GM18508 (cell line): Measurements from ENCODE around the gene WNK2.

Experiments used
- ATAC-seq: cut with Tn5 transposase; IDR thresholded peaks from one replicate; pipeline ENCODE4 v1.9.1; 2021; ENCODE audit warnings: moderate number of reproducible peaks; ENCODE audit not compliant: insufficient read depth, unreplicated experiment

The WNK2 gene

GRCh38 chr9:93262537-93263310, 78.8 kb downstream of the WNK2 start:
- no peak for ATAC-seq

GRCh38 chr9:93263334-93264229, 79.6 kb downstream of the WNK2 start:
- ATAC-seq, result no peak

- ATAC-seq, result no peak
These were observed 80.6 kb downstream of the WNK2 start for GRCh38 chr9:93264338-93265125.

- no peak for ATAC-seq
These were observed 81.5 kb downstream of the WNK2 start for GRCh38 chr9:93265301-93265971.

DNA sequence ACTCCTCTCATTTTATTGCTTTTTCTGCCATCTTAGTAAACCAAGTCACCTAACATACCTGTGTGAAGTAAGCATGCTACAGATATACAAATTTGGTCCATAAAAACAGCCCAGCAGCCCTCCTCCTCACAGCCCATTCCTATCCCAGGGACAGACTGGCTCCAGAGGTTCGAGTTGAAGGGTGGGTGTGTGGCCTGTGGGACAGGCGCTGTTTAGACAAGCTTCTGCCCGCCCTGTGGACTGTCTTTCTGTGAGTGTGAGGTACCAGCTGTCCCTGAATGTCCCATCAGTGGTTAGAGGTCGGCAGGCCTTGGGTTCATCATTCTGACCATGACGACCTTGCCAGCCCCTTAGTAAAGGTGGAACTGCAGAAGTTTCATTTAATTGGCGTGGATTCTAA, 82.0 kb downstream of the WNK2 start:
- no peak for ATAC-seq

- no peak for ATAC-seq
These were observed 82.6 kb downstream of the WNK2 start for GRCh38 chr9:93266521-93267001.

DNA sequence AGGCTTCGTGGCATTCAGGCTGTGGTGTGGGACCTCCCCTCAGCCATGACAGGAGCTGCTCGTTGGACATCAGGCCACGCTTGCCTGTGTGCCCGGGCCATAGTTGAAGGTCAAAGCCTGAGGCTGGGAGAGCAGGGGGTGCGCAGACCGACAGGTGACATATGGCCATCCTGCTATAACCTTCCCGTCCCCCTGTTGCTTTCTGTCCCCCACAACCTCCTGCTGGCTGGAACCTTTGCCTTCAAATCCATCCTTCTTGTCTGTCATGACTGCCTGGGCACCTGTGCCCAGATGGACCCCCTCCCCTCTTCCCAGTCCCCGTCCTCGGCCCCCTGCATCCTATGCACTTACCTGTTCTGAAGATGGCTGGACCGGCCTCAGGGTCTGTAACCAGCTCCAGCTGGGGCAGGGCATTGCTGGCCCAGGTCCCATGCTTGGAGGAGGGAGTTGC, 83.2 kb downstream of the WNK2 start:
- no peak for ATAC-seq

GRCh38 chr9:93267681-93268505, 84.0 kb downstream of the WNK2 start:
- no peak for ATAC-seq

DNA sequence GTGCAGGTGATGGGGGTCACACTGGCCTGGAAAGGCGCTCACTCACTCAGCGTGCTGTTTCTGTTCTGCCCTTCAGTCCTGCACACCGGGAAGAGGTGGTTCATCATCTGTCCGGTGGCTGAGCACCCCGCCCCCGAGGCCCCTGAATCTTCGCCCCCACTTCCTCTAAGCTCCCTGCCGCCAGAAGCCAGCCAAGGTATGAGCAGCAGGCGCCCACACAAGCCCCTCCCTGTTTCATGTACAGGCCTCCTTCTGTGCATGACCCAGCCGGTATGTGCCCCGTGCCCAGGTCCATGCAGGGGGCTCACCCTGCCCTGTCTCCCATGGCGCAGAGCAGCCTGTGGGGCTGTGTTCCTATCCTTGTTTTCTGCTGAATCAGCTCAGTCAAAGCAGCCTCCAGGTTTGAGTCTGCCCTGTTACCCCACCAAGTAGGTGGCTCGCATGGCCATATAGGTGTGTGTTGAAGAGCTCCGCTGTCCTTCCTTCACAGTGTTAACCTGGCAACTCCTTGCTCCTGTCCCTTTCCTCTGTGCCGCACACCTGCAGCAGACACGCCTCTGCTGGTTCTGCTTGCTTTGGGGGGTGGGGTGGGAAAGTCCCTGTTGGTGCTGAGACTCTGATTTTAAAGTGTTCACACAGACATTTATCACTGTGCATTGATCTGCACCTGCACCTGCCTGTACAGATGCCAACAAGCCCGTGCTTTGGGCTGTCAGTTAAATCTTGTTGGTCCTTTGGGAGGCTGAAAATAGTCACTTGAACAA, 84.8 kb downstream of the WNK2 start:
- ATAC-seq, result no peak

GRCh38 chr9:93270976-93271375, 87.0 kb downstream of the WNK2 start:
- no peak for ATAC-seq

DNA sequence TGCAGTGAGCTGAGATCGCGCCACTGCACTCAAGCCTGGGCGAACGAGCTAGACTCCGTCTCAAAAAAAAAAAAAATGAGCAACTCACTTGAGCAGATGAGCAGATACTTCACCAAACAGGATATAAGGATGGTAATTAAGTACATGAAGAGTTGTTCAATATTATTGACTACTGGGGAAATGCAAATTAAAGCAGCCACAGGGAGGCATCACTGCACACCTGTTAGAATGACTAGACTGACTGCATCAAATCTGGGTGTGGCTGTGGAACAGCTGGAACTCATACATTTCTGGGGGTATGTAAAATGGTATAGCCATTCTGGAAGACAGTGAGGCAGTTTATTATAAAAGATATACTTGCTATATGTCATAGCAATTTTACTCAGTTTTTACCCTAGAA, 93.0 kb downstream of the WNK2 start:
- ATAC-seq, result no peak

DNA sequence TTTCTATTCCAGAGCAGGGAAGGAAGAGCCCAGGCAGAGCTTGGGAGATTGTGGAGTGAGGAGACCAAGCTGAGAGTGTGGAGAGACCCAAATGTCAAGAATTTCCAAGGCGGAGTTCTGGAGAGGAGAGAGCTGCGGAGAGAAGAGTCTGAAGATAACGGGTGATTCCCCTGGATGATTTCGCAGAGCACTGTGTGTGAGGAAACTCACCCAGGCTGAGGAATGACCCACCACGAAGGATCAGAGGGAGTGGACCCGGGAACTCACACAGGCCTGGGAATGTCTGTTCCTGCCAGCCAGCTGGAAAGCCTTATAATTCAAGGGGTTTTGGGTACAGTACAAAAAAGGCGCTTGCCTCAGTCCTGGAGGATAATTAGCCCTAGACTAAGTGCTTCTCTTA, 94.2 kb downstream of the WNK2 start:
- ATAC-seq, result no peak

DNA sequence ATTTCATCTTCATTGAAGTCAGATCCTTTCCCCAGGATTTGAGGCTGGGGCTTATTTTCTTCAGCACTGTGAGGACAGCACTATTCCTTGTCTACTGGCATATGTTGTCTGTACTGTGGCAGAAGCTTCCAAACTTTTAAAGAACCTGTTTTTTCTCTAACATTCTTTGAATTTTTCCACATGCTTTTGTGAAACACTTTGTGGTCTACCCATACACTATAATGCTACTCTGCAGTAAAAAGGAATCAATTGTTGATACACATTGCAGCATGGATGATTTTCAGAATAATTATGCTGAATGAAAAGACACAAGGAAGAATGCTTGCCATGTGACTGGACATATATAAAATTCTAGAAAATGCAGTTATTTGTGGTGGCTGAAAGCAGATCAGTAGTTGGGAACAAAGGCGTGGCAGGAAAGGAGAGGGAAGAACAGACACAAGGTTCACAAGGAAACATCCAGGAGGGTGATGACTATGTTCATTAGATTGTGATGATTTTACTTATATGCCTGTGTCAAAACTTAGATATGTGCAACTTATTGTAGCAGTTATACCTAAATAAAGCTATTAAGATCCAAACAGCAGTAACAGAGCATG, 96.8 kb downstream of the WNK2 start:
- ATAC-seq, result no peak

DNA sequence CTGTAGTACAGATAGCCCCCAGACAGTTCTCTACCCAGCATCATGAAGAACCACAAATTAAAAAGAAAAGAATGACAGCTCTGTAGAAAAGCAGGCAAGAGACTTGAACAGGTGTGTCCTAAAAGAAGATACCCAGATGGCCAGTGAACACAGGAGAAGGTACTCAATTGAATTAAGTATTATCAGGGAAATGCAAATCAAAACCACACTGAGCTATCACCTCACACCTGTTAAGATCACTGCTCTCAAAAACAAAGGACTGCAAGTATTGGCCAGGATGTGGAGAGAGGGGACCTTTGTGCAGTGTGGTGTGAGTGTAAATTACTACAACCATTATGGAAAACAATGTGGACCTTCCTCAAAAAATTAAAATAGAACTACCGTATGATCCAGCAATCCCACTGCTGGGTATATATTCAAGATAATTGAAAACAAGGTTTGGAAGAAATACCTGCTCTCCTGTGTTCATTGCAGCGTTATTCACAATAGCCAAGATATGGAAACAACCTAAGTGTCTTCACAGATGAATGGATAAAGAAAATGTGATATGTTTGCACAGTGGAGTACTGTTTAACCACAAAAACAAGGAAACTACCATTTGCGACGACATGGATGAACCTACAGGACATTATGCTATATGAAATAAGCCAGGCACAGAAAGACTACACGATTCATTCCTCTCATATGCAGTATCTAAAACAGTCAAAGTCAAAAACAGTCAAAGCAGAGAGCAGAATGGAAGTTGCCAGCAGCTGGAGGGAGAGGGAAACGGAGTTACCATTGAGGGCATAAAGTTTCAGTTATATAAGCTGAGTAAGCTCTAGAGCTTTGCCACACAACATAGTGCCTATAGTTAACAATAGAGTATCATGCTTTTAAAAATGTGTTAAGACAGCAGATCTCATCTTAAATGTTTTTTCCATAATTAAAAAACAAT, 102.6 kb downstream of the WNK2 start:
- ATAC-seq, result no peak

GRCh38 chr9:93287189-93287552, 103.2 kb downstream of the WNK2 start:
- ATAC-seq, result no peak

DNA sequence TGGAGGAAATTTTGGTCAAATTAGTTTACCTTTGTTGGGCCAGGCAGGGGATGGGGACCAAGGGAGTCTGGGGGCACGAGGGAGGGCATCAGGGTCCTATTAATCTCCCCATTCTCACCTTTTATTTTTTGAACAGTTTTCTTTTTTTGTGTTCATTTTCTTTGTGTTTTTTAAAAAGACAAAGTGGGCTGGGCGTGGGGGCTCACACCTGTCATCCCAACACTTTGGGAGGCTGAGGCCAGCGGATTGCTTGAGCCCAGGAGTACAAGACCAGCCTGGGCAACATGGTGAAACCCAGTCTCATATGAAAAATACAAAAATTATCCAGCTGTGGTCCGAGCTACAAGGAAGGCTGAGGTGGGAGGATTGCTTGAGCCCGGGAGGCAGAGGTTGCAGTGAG, 103.7 kb downstream of the WNK2 start:
- ATAC-seq, result no peak

- no peak for ATAC-seq
These were observed 104.4 kb downstream of the WNK2 start for GRCh38 chr9:93288341-93288740.
